Osteocyte (in vitro differentiated cells): ENCODE results near the gene HPCAL1. TPM values are rescaled to one million over a fixed set of nuclear protein-coding genes. Genes with fewer than 3 reads are reported as not detected.

Source experiments
- DNase-seq: peaks from one replicate; pipeline ENCODE4 v3.0.0; 2021; ENCODE audit warnings: mixed read lengths; ENCODE audit not compliant: unreplicated experiment; ENCODE audit errors: extremely low spot score
- H3K27ac Mint-ChIP-seq: one replicate; pipeline ENCODE4 v1.8.0; 2021; ENCODE audit warnings: mild to moderate bottlenecking, mixed read lengths; ENCODE audit not compliant: unreplicated experiment
- H3K27me3 Mint-ChIP-seq: one replicate; pipeline ENCODE4 v1.8.0; 2021; ENCODE audit warnings: mixed read lengths; ENCODE audit not compliant: unreplicated experiment
- H3K36me3 Mint-ChIP-seq: one replicate; pipeline ENCODE4 v1.8.0; 2021; ENCODE audit warnings: mixed read lengths; ENCODE audit not compliant: unreplicated experiment
- H3K4me1 Mint-ChIP-seq: one replicate; pipeline ENCODE4 v1.8.0; 2021; ENCODE audit warnings: mixed read lengths; ENCODE audit not compliant: unreplicated experiment
- H3K4me3 Mint-ChIP-seq: one replicate; pipeline ENCODE4 v1.8.0; 2021; ENCODE audit warnings: mild to moderate bottlenecking, moderate library complexity, mixed read lengths; ENCODE audit not compliant: unreplicated experiment
- H3K9me3 Mint-ChIP-seq: one replicate; pipeline ENCODE4 v1.8.0; 2021; ENCODE audit warnings: mixed read lengths; ENCODE audit not compliant: unreplicated experiment
- CTCF ChIP-seq: fragments of 200-600 bp; sonication (generic); IDR thresholded peaks from 2 replicates; pipeline ENCODE4 v1.5.0; 2021; ENCODE audit warnings: antibody characterized with exemption, mild to moderate bottlenecking, moderate library complexity
- total RNA-seq: library from RNA; stranded (reverse); gene quantifications from 2 replicates; pipeline ENCODE4 v1.2.1, GENCODE V29; 2021

The HPCAL1 gene
- total RNA-seq, 1 donor from 2014 or later, result 56.8 TPM

GRCh38 chr2:10447895-10448575 lies 145.3 kb downstream of the HPCAL1 start, which contains the start of gene ODC1:
ODC1 (minus strand) TSS chr2:10448327; CDS start chr2:10445032, 3,295 bp downstream.
- peaks cover 17% of the 10 kb centered on the region for H3K36me3 Mint-ChIP-seq
- peak within 1 kb of the TSS; percentile 79 for H3K4me3 Mint-ChIP-seq
- H3K9me3 Mint-ChIP-seq, result no peaks in the 10 kb centered on the region
- peak; percentile 97 for DNase-seq
- peak within 1 kb of the TSS; percentile 70 for H3K27ac Mint-ChIP-seq
- peaks cover 25% of the 10 kb centered on the region for H3K4me1 Mint-ChIP-seq
- no peak for TF ChIP-seq CTCF
- H3K27me3 Mint-ChIP-seq, result no peaks in the 10 kb centered on the region

- Mint-ChIP-seq H3K27me3 (no peaks in the 10 kb centered on the region), H3K4me1 (peaks cover 33% of the 10 kb centered on the region), H3K27ac (peak overlapping the region; percentile 47)
Observed at GRCh38 chr2:10448576-10449485, 146.1 kb downstream of the HPCAL1 start.

GRCh38 chr2:10449486-10449831 lies 146.8 kb downstream of the HPCAL1 start:
- Mint-ChIP-seq H3K27me3 (no peaks in the 10 kb centered on the region), H3K9me3 (no peaks in the 10 kb centered on the region), H3K4me3 (no peak overlapping the region), H3K36me3 (peaks cover 5% of the 10 kb centered on the region), H3K4me1 (peaks cover 39% of the 10 kb centered on the region), H3K27ac (peak overlapping the region; percentile 47)
- no peak for DNase-seq
- TF ChIP-seq CTCF, result no peak

More at GRCh38 chr2:10448576-10449485, 146.1 kb downstream of the HPCAL1 start:
- Mint-ChIP-seq H3K36me3 (peaks cover 10% of the 10 kb centered on the region), H3K4me3 (peak overlapping the region; percentile 55), H3K9me3 (no peaks in the 10 kb centered on the region)
- no peak for TF ChIP-seq CTCF
- DNase-seq, result peak; percentile 95

GRCh38 chr2:10449838-10450691 lies 147.4 kb downstream of the HPCAL1 start:
- H3K4me1 Mint-ChIP-seq, result peaks cover 45% of the 10 kb centered on the region
- no peak for TF ChIP-seq CTCF

More at GRCh38 chr2:10449838-10450691, 147.4 kb downstream of the HPCAL1 start:
- no peaks in the 10 kb centered on the region for H3K27me3 Mint-ChIP-seq
- DNase-seq, result no peak
- no peak overlapping the region for H3K27ac Mint-ChIP-seq
- H3K4me3 Mint-ChIP-seq, result no peak overlapping the region
- H3K9me3 Mint-ChIP-seq, result no peaks in the 10 kb centered on the region
- H3K36me3 Mint-ChIP-seq, result no peaks in the 10 kb centered on the region
